ENCODE measurements around the gene UQCRQ. TPM values are rescaled to one million over a fixed set of nuclear protein-coding genes. Genes with fewer than 3 reads are reported as not detected.

UQCRQ gene
- total RNA-seq, 1 donor from 2014 or later = 329 TPM

DNA sequence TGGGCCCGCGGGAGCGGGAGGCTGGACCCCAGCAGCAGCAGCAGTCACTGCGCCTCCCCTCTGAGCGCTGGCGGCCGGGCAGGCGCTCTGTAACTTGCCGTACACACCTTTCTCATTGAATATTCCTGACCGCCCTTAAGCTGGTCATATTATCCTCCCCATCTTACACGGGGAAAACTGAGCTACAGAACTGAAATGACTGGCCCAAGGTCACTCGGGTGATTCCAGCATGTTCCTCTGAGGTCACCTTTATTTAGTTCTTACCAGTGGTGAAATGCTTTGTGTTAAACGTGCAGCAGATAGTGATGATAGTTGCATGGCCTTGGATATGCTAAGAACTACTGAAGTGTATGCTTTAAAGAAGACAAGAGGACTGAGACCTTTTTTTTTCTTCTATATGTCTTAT is 607 bp downstream of the UQCRQ start:
- no peak for DNase-seq (ENCODE audit: low spot score in 2 of 2, unreplicated experiment in 2 of 2)
- no peaks in the 10 kb centered on the region for H3K27me3 Mint-ChIP-seq (ENCODE audit: low read depth)
- H3K9me3 Mint-ChIP-seq = no peaks in the 10 kb centered on the region
- peak overlapping the region; percentile 99 for H3K27ac Mint-ChIP-seq
- H3K36me3 Mint-ChIP-seq = peaks cover 3% of the 10 kb centered on the region
- H3K4me1 Mint-ChIP-seq = peaks cover 25% of the 10 kb centered on the region
- H3K4me3 Mint-ChIP-seq = peak overlapping the region; percentile 96
- TF ChIP-seq, protein P1, sequence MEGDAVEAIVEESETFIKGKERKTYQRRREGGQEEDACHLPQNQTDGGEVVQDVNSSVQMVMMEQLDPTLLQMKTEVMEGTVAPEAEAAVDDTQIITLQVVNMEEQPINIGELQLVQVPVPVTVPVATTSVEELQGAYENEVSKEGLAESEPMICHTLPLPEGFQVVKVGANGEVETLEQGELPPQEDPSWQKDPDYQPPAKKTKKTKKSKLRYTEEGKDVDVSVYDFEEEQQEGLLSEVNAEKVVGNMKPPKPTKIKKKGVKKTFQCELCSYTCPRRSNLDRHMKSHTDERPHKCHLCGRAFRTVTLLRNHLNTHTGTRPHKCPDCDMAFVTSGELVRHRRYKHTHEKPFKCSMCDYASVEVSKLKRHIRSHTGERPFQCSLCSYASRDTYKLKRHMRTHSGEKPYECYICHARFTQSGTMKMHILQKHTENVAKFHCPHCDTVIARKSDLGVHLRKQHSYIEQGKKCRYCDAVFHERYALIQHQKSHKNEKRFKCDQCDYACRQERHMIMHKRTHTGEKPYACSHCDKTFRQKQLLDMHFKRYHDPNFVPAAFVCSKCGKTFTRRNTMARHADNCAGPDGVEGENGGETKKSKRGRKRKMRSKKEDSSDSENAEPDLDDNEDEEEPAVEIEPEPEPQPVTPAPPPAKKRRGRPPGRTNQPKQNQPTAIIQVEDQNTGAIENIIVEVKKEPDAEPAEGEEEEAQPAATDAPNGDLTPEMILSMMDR (IDR thresholded peaks at IDR 0.05; ENCODE audit: unreplicated experiment) = no peak

DNA sequence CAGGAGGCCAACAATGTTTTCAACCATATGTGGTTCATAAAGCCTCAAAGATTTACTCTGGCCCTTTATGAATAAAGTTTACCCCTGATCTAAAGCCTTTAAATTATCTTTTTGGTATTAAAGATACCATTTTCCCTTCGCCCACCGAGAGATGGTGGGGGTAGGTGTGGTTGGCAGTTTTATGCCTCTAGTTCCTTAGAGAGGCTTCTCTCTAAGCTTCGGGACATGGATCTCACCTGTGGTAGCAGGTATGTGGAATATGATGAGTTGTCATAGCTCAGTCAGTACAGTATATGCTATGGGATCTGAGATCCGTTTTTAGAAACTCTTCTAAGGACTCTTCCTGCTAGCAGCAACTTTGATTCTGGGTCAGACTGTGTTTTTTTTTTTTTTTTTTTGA is 2.3 kb downstream of the UQCRQ start:
- Mint-ChIP-seq H3K27me3 (ENCODE audit: low read depth) (no peaks in the 10 kb centered on the region), H3K4me3 (peak overlapping the region; percentile 96), H3K36me3 (peaks cover 3% of the 10 kb centered on the region), H3K9me3 (no peaks in the 10 kb centered on the region), H3K27ac (peak overlapping the region; percentile 50), H3K4me1 (peaks cover 25% of the 10 kb centered on the region)
- TF ChIP-seq, protein P1 (IDR thresholded peaks at IDR 0.05; ENCODE audit: unreplicated experiment) = no peak
- DNase-seq (ENCODE audit: low spot score in 2 of 2, unreplicated experiment in 2 of 2) = no peak

DNA sequence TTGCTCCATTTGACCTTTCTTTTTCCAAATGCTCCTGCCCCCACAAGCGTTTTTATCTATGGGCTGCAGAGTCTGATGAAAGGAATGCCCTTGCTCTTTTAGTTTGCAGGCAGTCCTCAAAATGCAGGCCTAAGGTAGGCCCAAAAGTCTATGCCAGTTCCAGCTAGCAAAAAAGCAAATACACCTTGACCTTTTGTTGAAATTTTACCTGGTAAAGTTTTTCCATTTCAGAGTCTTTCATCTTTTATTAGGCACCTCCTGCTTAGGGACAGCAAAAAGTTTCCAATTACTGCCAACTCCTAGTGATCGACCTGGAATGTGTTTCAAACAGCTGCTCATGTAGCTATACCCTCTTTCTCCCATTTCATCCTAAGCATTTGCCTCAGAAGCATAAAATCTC is 4.4 kb downstream of the UQCRQ start:
- Mint-ChIP-seq H3K4me3 (no peak overlapping the region), H3K27ac (peak overlapping the region; percentile 27), H3K36me3 (peaks cover 3% of the 10 kb centered on the region), H3K27me3 (ENCODE audit: low read depth) (no peaks in the 10 kb centered on the region), H3K4me1 (peaks cover 18% of the 10 kb centered on the region), H3K9me3 (no peaks in the 10 kb centered on the region)
- DNase-seq (ENCODE audit: low spot score in 2 of 2, unreplicated experiment in 2 of 2) = no peak
- TF ChIP-seq, protein P1 (IDR thresholded peaks at IDR 0.05; ENCODE audit: unreplicated experiment) = no peak

DNA sequence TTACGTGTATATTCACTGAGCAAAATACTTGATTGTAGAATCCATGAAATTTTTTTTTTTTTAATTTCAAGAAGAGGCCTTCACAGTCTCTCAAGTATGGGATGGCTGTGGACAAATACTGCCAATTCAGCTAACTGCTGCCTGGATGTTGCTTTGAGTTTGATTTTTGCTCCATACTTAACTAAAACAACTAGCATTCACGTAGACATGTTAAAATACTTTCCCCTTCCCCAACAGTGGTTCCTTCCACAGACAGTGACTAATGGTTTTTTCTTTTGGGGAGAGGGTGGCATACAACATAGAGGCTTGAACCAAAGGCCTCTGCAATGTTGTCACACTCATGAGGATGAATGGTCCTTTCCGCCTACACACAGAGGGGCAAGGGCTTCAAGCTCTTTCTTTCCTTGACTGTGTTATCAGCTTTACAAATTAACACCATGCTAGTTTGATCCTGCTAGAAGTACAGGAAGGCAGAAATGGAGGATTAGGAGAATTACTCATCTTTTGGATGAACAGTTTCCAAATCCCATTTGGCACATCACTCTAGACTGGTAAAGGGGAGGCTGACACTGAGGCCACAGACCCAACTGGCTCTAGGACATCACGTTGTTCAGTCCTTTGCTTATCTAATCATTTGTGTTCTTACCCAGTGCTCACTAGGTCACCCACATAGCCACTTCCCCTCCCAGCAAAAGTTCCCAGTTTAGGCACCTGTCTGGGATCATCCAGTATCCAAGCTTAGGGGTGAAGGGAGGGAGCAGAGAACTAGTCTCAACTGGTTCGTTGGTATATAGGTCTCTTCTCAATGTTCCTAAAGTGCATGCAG is 5.2 kb downstream of the UQCRQ start:
- no peak overlapping the region for H3K4me3 Mint-ChIP-seq
- DNase-seq (ENCODE audit: low spot score in 2 of 2, unreplicated experiment in 2 of 2) = no peak
- peaks cover 6% of the 10 kb centered on the region for H3K36me3 Mint-ChIP-seq
- H3K27me3 Mint-ChIP-seq (ENCODE audit: low read depth) = no peaks in the 10 kb centered on the region
- H3K9me3 Mint-ChIP-seq = no peaks in the 10 kb centered on the region
- no peak overlapping the region for H3K27ac Mint-ChIP-seq
- TF ChIP-seq, protein P1 (IDR thresholded peaks at IDR 0.05; ENCODE audit: unreplicated experiment) = no peak
- H3K4me1 Mint-ChIP-seq = peaks cover 11% of the 10 kb centered on the region

DNA sequence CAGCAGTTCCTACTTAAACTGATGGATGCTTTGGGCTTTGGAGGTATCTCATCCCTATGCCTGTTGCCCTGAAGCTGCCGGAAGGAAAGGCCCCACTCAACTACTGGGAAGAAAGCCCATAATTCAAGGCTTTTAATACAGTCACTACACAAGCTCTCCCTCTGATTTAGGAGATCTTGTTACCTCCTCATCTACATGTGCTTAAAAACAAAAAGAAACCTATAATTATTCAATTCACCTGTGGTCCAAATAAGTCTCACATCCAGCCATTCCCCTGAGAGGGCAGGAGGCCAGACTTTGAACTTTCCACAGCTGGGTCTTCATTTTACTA is 6.3 kb downstream of the UQCRQ start:
- Mint-ChIP-seq H3K9me3 (no peaks in the 10 kb centered on the region), H3K27me3 (ENCODE audit: low read depth) (no peaks in the 10 kb centered on the region)
- TF ChIP-seq, protein P1 (IDR thresholded peaks at IDR 0.05; ENCODE audit: unreplicated experiment) = no peak

More for the DNA sequence above, 6.3 kb downstream of the UQCRQ start:
- peaks cover 6% of the 10 kb centered on the region for H3K36me3 Mint-ChIP-seq
- no peak overlapping the region for H3K4me3 Mint-ChIP-seq
- peaks cover 4% of the 10 kb centered on the region for H3K4me1 Mint-ChIP-seq
- H3K27ac Mint-ChIP-seq = peak overlapping the region; percentile 4
- no peak for DNase-seq (ENCODE audit: low spot score in 2 of 2, unreplicated experiment in 2 of 2)
